GM06990 (cell line): ENCODE results near the gene MYO16.

Experiments
- DNase-seq: peaks from one replicate; pipeline ENCODE4 v3.0.0-alpha.2; 2011; ENCODE audit not compliant: insufficient read length; ENCODE audit errors: extremely low read depth
- H3K27me3 ChIP-seq: replicated peaks from 2 replicates; pipeline ENCODE4 v1.6.0; 2011; ENCODE audit warnings: low read length; ENCODE audit not compliant: control insufficient read depth, insufficient read depth
- H3K36me3 ChIP-seq: 2 replicates; pipeline ENCODE4 v1.5.1; 2011; ENCODE audit warnings: low read length; ENCODE audit not compliant: control insufficient read depth, insufficient read depth
- H3K4me3 ChIP-seq: replicated peaks from 2 replicates; pipeline ENCODE4 v1.5.1; 2011; ENCODE audit warnings: low read depth, mild to moderate bottlenecking, control low read depth, low read length
- CTCF ChIP-seq: IDR thresholded peaks from 2 replicates; pipeline ENCODE4 v1.5.1; 2011; ENCODE audit warnings: low read length, control low read depth, mild to moderate bottlenecking, inconsistent platforms; ENCODE audit not compliant: insufficient read depth, poor library complexity, severe bottlenecking

Gene MYO16

GRCh38 chr13:108996430-108996829 is 367.0 kb downstream of the MYO16 start:
- no peak for TF ChIP-seq CTCF
- no peak for DNase-seq
- Histone ChIP-seq H3K4me3 (no peak overlapping the region), H3K36me3 (no peaks in the 10 kb centered on the region), H3K27me3 (no peaks in the 10 kb centered on the region)

GRCh38 chr13:109000207-109000606 is 370.8 kb downstream of the MYO16 start:
- TF ChIP-seq CTCF, result no peak
- Histone ChIP-seq H3K36me3 (no peaks in the 10 kb centered on the region), H3K4me3 (no peak overlapping the region), H3K27me3 (no peaks in the 10 kb centered on the region)
- DNase-seq, result no peak

GRCh38 chr13:109002934-109003333 is 373.5 kb downstream of the MYO16 start:
- Histone ChIP-seq H3K27me3 (no peaks in the 10 kb centered on the region), H3K4me3 (no peak overlapping the region), H3K36me3 (no peaks in the 10 kb centered on the region)
- no peak for DNase-seq
- TF ChIP-seq CTCF, result no peak

GRCh38 chr13:109007946-109008345 is 378.5 kb downstream of the MYO16 start:
- DNase-seq, result no peak
- no peaks in the 10 kb centered on the region for H3K27me3 ChIP-seq
- TF ChIP-seq CTCF, result no peak
- no peaks in the 10 kb centered on the region for H3K36me3 ChIP-seq
- no peak overlapping the region for H3K4me3 ChIP-seq

- no peak overlapping the region for H3K4me3 ChIP-seq
- TF ChIP-seq CTCF, result no peak
- no peak for DNase-seq
- H3K36me3 ChIP-seq, result no peaks in the 10 kb centered on the region
- H3K27me3 ChIP-seq, result no peaks in the 10 kb centered on the region
Measured at GRCh38 chr13:109009756-109010155, 380.3 kb downstream of the MYO16 start.

GRCh38 chr13:109010912-109011311 is 381.5 kb downstream of the MYO16 start:
- Histone ChIP-seq H3K4me3 (no peak overlapping the region), H3K36me3 (no peaks in the 10 kb centered on the region), H3K27me3 (no peaks in the 10 kb centered on the region)
- TF ChIP-seq CTCF, result no peak
- DNase-seq, result no peak
